ENCODE results near the gene PXMP4.

- TF ChIP-seq CTCF (IDR thresholded peaks at IDR 0.05) (no peak), EZH2phosphoT487 (IDR thresholded peaks at IDR 0.05) (no peak), EZH2 (IDR thresholded peaks at IDR 0.05) (no peak)
Observed at GRCh38 chr20:33658929-33659328, 61.2 kb downstream of the PXMP4 start.

Measured in neural progenitor cell (in vitro differentiated cells).